ENCODE results near the gene USP32. TPM values are rescaled to one million over a fixed set of nuclear protein-coding genes. Genes with fewer than 3 reads are reported as not detected.

Gene USP32
- total RNA-seq, 3 donors from 2014 or later (not counting 1 experiment from before 2014, with no cell fraction given): 41.3 to 68.5 (median 41.7) TPM

DNA sequence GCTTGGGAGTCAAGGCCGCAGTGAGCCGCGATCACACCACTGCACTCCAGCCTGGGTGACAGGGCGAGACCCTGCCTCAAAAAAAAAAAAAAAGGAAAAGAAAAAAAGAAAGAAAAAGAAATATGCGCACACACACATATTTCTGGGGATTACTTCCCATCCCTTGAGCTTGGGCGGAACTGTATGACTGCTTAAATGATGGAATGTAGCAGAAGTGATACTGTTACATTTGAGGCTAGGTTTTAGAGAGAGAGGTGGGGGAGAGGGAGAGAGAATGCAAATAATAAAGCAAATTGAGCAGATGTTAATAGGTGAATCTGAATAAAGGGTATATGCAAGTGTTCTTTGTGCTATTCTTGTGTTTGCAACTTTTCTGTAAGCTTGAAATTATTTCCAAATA is 12.0 kb upstream of the USP32 start:
- Histone ChIP-seq H3K4me1 (ENCODE audit: control insufficient read depth, insufficient read depth, low read length) (no peaks in the 10 kb centered on the region), H3K9me3 (ENCODE audit: control insufficient read depth, insufficient read depth, low read length) (no peaks in the 10 kb centered on the region), H3K27ac (ENCODE audit: low read length) (no peak overlapping the region), H3K36me3 (ENCODE audit: control insufficient read depth, insufficient read depth, low read length) (no peaks in the 10 kb centered on the region), H3K27me3 (ENCODE audit: control insufficient read depth, insufficient read depth, low read length) (no peaks in the 10 kb centered on the region), H3K4me3 (ENCODE audit: low read length) (no peak overlapping the region)
- no peaks in the 10 kb centered on the region for H3K4me1 Mint-ChIP-seq
- no peak overlapping the region for H3K4me3 Mint-ChIP-seq
- intact Hi-C loops (cut with micrococcal nuclease): no loop called here
- H3K36me3 Mint-ChIP-seq: no peaks in the 10 kb centered on the region
- ATAC-seq: no peak
- H3K9me3 Mint-ChIP-seq: no peaks in the 10 kb centered on the region
- WGBS (ENCODE audit: insufficient coverage): 94% methylated on average over 6 of the region's 6 CpGs
- DNase-seq: no peak
- peaks cover 0 to 6% of the 10 kb centered on the region in 2 donors for H3K27me3 Mint-ChIP-seq (ENCODE audit: low read depth in 2 of 2)
- no peak overlapping the region for H3K27ac Mint-ChIP-seq
- TF ChIP-seq, protein P1, sequence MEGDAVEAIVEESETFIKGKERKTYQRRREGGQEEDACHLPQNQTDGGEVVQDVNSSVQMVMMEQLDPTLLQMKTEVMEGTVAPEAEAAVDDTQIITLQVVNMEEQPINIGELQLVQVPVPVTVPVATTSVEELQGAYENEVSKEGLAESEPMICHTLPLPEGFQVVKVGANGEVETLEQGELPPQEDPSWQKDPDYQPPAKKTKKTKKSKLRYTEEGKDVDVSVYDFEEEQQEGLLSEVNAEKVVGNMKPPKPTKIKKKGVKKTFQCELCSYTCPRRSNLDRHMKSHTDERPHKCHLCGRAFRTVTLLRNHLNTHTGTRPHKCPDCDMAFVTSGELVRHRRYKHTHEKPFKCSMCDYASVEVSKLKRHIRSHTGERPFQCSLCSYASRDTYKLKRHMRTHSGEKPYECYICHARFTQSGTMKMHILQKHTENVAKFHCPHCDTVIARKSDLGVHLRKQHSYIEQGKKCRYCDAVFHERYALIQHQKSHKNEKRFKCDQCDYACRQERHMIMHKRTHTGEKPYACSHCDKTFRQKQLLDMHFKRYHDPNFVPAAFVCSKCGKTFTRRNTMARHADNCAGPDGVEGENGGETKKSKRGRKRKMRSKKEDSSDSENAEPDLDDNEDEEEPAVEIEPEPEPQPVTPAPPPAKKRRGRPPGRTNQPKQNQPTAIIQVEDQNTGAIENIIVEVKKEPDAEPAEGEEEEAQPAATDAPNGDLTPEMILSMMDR (IDR thresholded peaks at IDR 0.05): no peak

DNA sequence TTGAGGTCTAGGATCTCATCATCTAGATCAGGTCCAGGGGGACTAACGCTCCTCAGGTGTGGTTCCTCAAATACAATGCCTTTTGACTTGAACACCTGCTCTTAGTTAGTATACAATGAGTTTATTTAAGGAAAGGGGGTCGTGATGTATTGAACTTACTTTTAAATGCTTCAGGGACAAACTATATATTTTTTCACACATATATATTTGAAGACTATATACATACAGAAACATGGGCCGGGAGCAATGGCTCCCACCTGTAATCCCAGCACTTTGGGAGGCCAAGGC is 11.5 kb upstream of the USP32 start:
- Histone ChIP-seq H3K36me3 (ENCODE audit: control insufficient read depth, insufficient read depth, low read length) (no peaks in the 10 kb centered on the region), H3K27me3 (ENCODE audit: control insufficient read depth, insufficient read depth, low read length) (no peaks in the 10 kb centered on the region), H3K4me1 (ENCODE audit: control insufficient read depth, insufficient read depth, low read length) (peaks cover 3% of the 10 kb centered on the region), H3K4me3 (ENCODE audit: low read length) (no peak overlapping the region), H3K27ac (ENCODE audit: low read length) (no peak overlapping the region), H3K9me3 (ENCODE audit: control insufficient read depth, insufficient read depth, low read length) (no peaks in the 10 kb centered on the region)
- Mint-ChIP-seq H3K9me3 (no peaks in the 10 kb centered on the region), H3K27me3 (ENCODE audit: low read depth in 2 of 2) (peaks cover 0 to 6% of the 10 kb centered on the region in 2 donors), H3K36me3 (no peaks in the 10 kb centered on the region), H3K4me1 (peaks cover 2% of the 10 kb centered on the region in 2 donors), H3K27ac (no peak overlapping the region), H3K4me3 (no peak overlapping the region)
- TF ChIP-seq, protein P1 (IDR thresholded peaks at IDR 0.05): no peak
- ATAC-seq: no peak
- intact Hi-C loops (cut with micrococcal nuclease): no loop called here
- DNase-seq: no peak
- 88% methylated on average over 2 of the region's 3 CpGs for WGBS (ENCODE audit: insufficient coverage)

DNA sequence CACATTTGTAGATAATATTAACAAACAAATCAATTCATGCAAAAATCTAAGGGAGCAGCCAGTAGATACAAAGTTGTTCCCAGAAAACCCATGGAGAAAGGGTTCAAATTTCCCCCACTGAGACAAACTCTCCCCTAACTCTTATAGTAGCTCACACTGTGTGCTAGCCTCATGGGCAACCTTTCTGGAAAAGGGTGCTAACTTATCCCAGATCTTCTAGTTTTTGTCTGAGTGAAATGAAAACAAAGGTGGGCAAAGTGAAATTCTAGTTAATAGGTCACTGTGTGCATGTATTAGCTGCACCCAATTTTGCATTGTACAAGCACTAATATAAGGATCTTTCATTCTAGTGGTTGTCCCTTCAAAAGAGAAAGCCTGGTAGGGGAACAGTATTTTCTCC is 9.9 kb upstream of the USP32 start:
- no peaks in the 10 kb centered on the region for H3K36me3 Mint-ChIP-seq
- Histone ChIP-seq H3K27me3 (ENCODE audit: control insufficient read depth, insufficient read depth, low read length) (no peaks in the 10 kb centered on the region), H3K4me1 (ENCODE audit: control insufficient read depth, insufficient read depth, low read length) (peaks cover 12% of the 10 kb centered on the region), H3K36me3 (ENCODE audit: control insufficient read depth, insufficient read depth, low read length) (no peaks in the 10 kb centered on the region), H3K4me3 (ENCODE audit: low read length) (no peak overlapping the region), H3K9me3 (ENCODE audit: control insufficient read depth, insufficient read depth, low read length) (no peaks in the 10 kb centered on the region), H3K27ac (ENCODE audit: low read length) (no peak overlapping the region)
- H3K4me3 Mint-ChIP-seq: no peak overlapping the region
- TF ChIP-seq, protein P1 (IDR thresholded peaks at IDR 0.05): no peak
- intact Hi-C loops (cut with micrococcal nuclease): no loop called here
- no peaks in the 10 kb centered on the region for H3K9me3 Mint-ChIP-seq
- no peak overlapping the region for H3K27ac Mint-ChIP-seq
- ATAC-seq: no peak
- no peak for DNase-seq
- H3K27me3 Mint-ChIP-seq (ENCODE audit: low read depth in 2 of 2): peaks cover 0 to 2% of the 10 kb centered on the region in 2 donors
- H3K4me1 Mint-ChIP-seq: peaks cover 6 to 7% of the 10 kb centered on the region in 2 donors

DNA sequence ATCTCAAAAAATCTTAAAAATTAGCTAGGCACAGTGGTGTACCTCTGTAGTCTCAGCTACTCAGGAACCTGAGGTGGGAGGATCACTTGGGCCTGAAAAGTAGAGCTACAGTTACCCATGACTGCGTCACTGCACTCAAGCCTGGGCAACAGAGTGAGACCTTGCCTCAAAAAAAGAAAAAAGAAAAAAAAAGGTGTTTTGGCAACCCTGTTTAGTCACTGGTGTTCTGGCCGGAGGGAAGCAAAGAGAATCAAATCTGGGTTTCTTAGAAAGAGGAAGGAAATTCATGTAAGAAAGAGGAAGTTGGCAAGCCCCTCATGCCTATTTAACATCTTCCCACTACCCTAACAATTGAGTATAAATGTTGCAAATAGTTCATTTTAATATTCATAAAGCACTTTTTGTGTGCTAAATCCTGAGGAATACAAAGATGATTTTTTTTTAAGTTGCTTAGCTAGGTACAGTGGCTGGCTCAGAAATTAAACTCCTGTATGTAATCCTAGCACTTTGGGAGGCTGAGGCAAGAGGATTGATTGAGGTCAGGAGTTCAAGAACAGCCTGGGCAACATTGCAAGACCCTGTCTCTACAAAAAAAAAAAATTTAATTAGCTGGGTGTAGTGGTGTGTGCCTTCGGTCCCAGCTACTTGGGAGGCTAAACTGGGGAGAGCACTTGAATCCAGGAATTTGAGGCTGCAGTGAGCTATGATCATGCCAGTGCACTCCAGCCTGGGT is 6.5 kb upstream of the USP32 start:
- no peaks in the 10 kb centered on the region for H3K9me3 ChIP-seq (ENCODE audit: control insufficient read depth, insufficient read depth, low read length)
- WGBS (ENCODE audit: insufficient coverage): 32% methylated on average over 3 of the region's 3 CpGs
- H3K27ac ChIP-seq (ENCODE audit: low read length): peak overlapping the region; percentile 74
- peaks cover 12% of the 10 kb centered on the region for H3K4me1 ChIP-seq (ENCODE audit: control insufficient read depth, insufficient read depth, low read length)
- Mint-ChIP-seq H3K27ac (peak overlapping the region; percentile 76 to 84), H3K9me3 (no peaks in the 10 kb centered on the region), H3K4me1 (peaks cover 6 to 7% of the 10 kb centered on the region in 2 donors), H3K27me3 (ENCODE audit: low read depth in 2 of 2) (no peaks in the 10 kb centered on the region), H3K4me3 (no peak overlapping the region), H3K36me3 (no peaks in the 10 kb centered on the region)
- H3K4me3 ChIP-seq (ENCODE audit: low read length): no peak overlapping the region
- DNase-seq: peak in 1 of 2 donors; percentile 24
- H3K36me3 ChIP-seq (ENCODE audit: control insufficient read depth, insufficient read depth, low read length): no peaks in the 10 kb centered on the region
- H3K27me3 ChIP-seq (ENCODE audit: control insufficient read depth, insufficient read depth, low read length): no peaks in the 10 kb centered on the region
- ATAC-seq: peak; percentile 68 to 81 (median 74)
- TF ChIP-seq, protein P1 (IDR thresholded peaks at IDR 0.05): no peak
- intact Hi-C loops (cut with micrococcal nuclease): loop anchor here (10.0 kb wide), 1 partner anchor 614 kb away; no protein-coding TSS in a partner anchor
